OCI-M2 (cell line): ENCODE data around the gene NEIL3.

ENCODE experiments used
- DNase-seq: peaks from one replicate; lab custom pipeline; 2025; ENCODE audit not compliant: unreplicated experiment; lab: John Stamatoyannopoulos, UW

Gene NEIL3

GRCh38 chr4:177411996-177412395, 102.3 kb downstream of the NEIL3 start:
- no peak for DNase-seq
